HG03095 (cell line): ENCODE results near the gene TMEM145.

Experiments used
- ATAC-seq: cut with Tn5 transposase; IDR thresholded peaks from one replicate; pipeline ENCODE4 v1.9.1; 2021; ENCODE audit warnings: moderate library complexity; ENCODE audit not compliant: unreplicated experiment

Gene TMEM145

GRCh38 chr19:42277821-42278451, 35.2 kb upstream of the TMEM145 start:
- ATAC-seq, result no peak

- no peak for ATAC-seq
Measured at GRCh38 chr19:42278452-42279154, 34.5 kb upstream of the TMEM145 start.

- no peak for ATAC-seq
Measured at GRCh38 chr19:42279155-42279901, 33.8 kb upstream of the TMEM145 start.

- ATAC-seq, result no peak
Measured at GRCh38 chr19:42279902-42280814, 33.0 kb upstream of the TMEM145 start.

GRCh38 chr19:42280815-42281145, 32.3 kb upstream of the TMEM145 start:
- ATAC-seq, result no peak

- ATAC-seq, result no peak
Measured at GRCh38 chr19:42281146-42281826, 31.8 kb upstream of the TMEM145 start.

- ATAC-seq, result no peak
Measured at GRCh38 chr19:42281827-42282762, 31.0 kb upstream of the TMEM145 start.

- ATAC-seq, result no peak
Measured at GRCh38 chr19:42282819-42283187, 30.3 kb upstream of the TMEM145 start.

GRCh38 chr19:42283188-42284065, 29.7 kb upstream of the TMEM145 start:
- ATAC-seq, result peak; percentile 41

GRCh38 chr19:42284066-42284501, 29.0 kb upstream of the TMEM145 start:
- peak; percentile 20 for ATAC-seq

- no peak for ATAC-seq
Measured at GRCh38 chr19:42284591-42285341, 28.3 kb upstream of the TMEM145 start.

GRCh38 chr19:42285541-42285941, 27.6 kb upstream of the TMEM145 start:
- ATAC-seq, result no peak

GRCh38 chr19:42285988-42286348, 27.1 kb upstream of the TMEM145 start:
- no peak for ATAC-seq

- ATAC-seq, result no peak
Measured at GRCh38 chr19:42286349-42287016, 26.6 kb upstream of the TMEM145 start.

GRCh38 chr19:42287017-42287826, 25.9 kb upstream of the TMEM145 start:
- ATAC-seq, result no peak

GRCh38 chr19:42287827-42288107, 25.3 kb upstream of the TMEM145 start:
- no peak for ATAC-seq

GRCh38 chr19:42288387-42288786, 24.7 kb upstream of the TMEM145 start:
- ATAC-seq, result no peak
